ENCODE results near the gene MTREX.

The MTREX gene

GRCh38 chr5:55377810-55378209, 70.0 kb downstream of the MTREX start:
- in situ Hi-C loops (cut with MboI; ENCODE audit: low sequenced_read_pairs), result no loop called here

- in situ Hi-C loops (cut with MboI; ENCODE audit: low sequenced_read_pairs), result no loop called here
Measured at GRCh38 chr5:55383254-55383653, 75.5 kb downstream of the MTREX start.

- in situ Hi-C loops (cut with MboI; ENCODE audit: low sequenced_read_pairs), result no loop called here
Measured at GRCh38 chr5:55384072-55384471, 76.3 kb downstream of the MTREX start.

- in situ Hi-C loops (cut with MboI; ENCODE audit: low sequenced_read_pairs), result no loop called here
Measured at GRCh38 chr5:55385227-55385626, 77.4 kb downstream of the MTREX start.

GRCh38 chr5:55385846-55386245, 78.1 kb downstream of the MTREX start:
- in situ Hi-C loops (cut with MboI; ENCODE audit: low sequenced_read_pairs), result no loop called here

GRCh38 chr5:55386356-55386755, 78.6 kb downstream of the MTREX start:
- in situ Hi-C loops (cut with MboI; ENCODE audit: low sequenced_read_pairs), result no loop called here

- in situ Hi-C loops (cut with MboI; ENCODE audit: low sequenced_read_pairs), result no loop called here
Measured at GRCh38 chr5:55387865-55388264, 80.1 kb downstream of the MTREX start.

- in situ Hi-C loops (cut with MboI; ENCODE audit: low sequenced_read_pairs), result no loop called here
Measured at GRCh38 chr5:55391707-55392106, 83.9 kb downstream of the MTREX start.

- in situ Hi-C loops (cut with MboI; ENCODE audit: low sequenced_read_pairs), result no loop called here
Measured at GRCh38 chr5:55392669-55393068, 84.9 kb downstream of the MTREX start.

GRCh38 chr5:55393501-55394175, 85.8 kb downstream of the MTREX start:
- in situ Hi-C loops (cut with MboI; ENCODE audit: low sequenced_read_pairs), result no loop called here

- in situ Hi-C loops (cut with MboI; ENCODE audit: low sequenced_read_pairs), result no loop called here
Measured at GRCh38 chr5:55402199-55402598, 94.4 kb downstream of the MTREX start.

- in situ Hi-C loops (cut with MboI; ENCODE audit: low sequenced_read_pairs), result no loop called here
Measured at GRCh38 chr5:55406292-55406691, 98.5 kb downstream of the MTREX start.

- in situ Hi-C loops (cut with MboI; ENCODE audit: low sequenced_read_pairs), result no loop called here
Measured at GRCh38 chr5:55407059-55407684, 99.4 kb downstream of the MTREX start.

- in situ Hi-C loops (cut with MboI; ENCODE audit: low sequenced_read_pairs), result no loop called here
Measured at GRCh38 chr5:55407984-55408383, 100.2 kb downstream of the MTREX start.

GRCh38 chr5:55409775-55410174, 102.0 kb downstream of the MTREX start:
- in situ Hi-C loops (cut with MboI; ENCODE audit: low sequenced_read_pairs), result no loop called here

- in situ Hi-C loops (cut with MboI; ENCODE audit: low sequenced_read_pairs), result no loop called here
Measured at GRCh38 chr5:55410845-55411244, 103.1 kb downstream of the MTREX start.

- in situ Hi-C loops (cut with MboI; ENCODE audit: low sequenced_read_pairs), result no loop called here
Measured at GRCh38 chr5:55411876-55412275, 104.1 kb downstream of the MTREX start.

- in situ Hi-C loops (cut with MboI; ENCODE audit: low sequenced_read_pairs), result no loop called here
Measured at GRCh38 chr5:55413644-55414043, 105.9 kb downstream of the MTREX start.

- in situ Hi-C loops (cut with MboI; ENCODE audit: low sequenced_read_pairs), result no loop called here
Measured at GRCh38 chr5:55415071-55415470, 107.3 kb downstream of the MTREX start.

GRCh38 chr5:55416306-55416705, 108.5 kb downstream of the MTREX start:
- in situ Hi-C loops (cut with MboI; ENCODE audit: low sequenced_read_pairs), result no loop called here

- in situ Hi-C loops (cut with MboI; ENCODE audit: low sequenced_read_pairs), result no loop called here
Measured at GRCh38 chr5:55418994-55419968, 111.5 kb downstream of the MTREX start.
